Small intestine (tissue), 7 donors: ENCODE results near the gene HNRNPR. TPM values are rescaled to one million over a fixed set of nuclear protein-coding genes. Genes with fewer than 3 reads are reported as not detected.
"Not testable (repeated sequence)": the region's sequence is repeated elsewhere in the genome, so short reads cannot be mapped to it uniquely, and the experiment has no call there.

Experiments
- DNase-seq, 2 donors: peaks; one replicate each; pipeline versions ENCODE4 v3.0.0 to v3.0.0-alpha.2; 2013
- FAIRE-seq: peaks from 2 replicates; lab custom pipeline; 2012; peaks lifted over from hg19 to GRCh38; lab: Jason Lieb, UNC
- H3K27ac ChIP-seq, 3 donors: one replicate each; pipeline ENCODE4 v1.5.1; 2013; ENCODE audit warnings: low read length in 2 of 3, mild to moderate bottlenecking in 2 of 3, control low read depth in 1 of 3, inconsistent platforms in 1 of 3, low read depth in 1 of 3, moderate library complexity in 1 of 3
- H3K27me3 ChIP-seq, 3 donors: one replicate each; pipeline ENCODE4 v1.6.1; 2013; ENCODE audit warnings: low read length in 3 of 3, inconsistent platforms in 1 of 3; ENCODE audit not compliant: control insufficient read depth in 3 of 3, insufficient read depth in 3 of 3
- H3K36me3 ChIP-seq, 3 donors: one replicate each; pipeline ENCODE4 v1.6.1; 2013; ENCODE audit warnings: low read length in 3 of 3, inconsistent platforms in 1 of 3, low read depth in 1 of 3, mild to moderate bottlenecking in 1 of 3, moderate library complexity in 1 of 3; ENCODE audit not compliant: control insufficient read depth in 3 of 3, insufficient read depth in 2 of 3
- H3K4me1 ChIP-seq, 3 donors: one replicate each; pipeline ENCODE4 v1.6.1; 2013; ENCODE audit warnings: low read length in 2 of 3, inconsistent platforms in 1 of 3, low read depth in 1 of 3, mild to moderate bottlenecking in 1 of 3, moderate library complexity in 1 of 3; ENCODE audit not compliant: control insufficient read depth in 3 of 3, insufficient read depth in 2 of 3
- H3K4me3 ChIP-seq, 3 donors: one replicate each; pipeline ENCODE4 v1.5.1; 2013; ENCODE audit warnings: low read length in 3 of 3, control low read depth in 1 of 3, inconsistent platforms in 1 of 3, low read depth in 1 of 3, mild to moderate bottlenecking in 1 of 3, moderate library complexity in 1 of 3
- H3K9me3 ChIP-seq, 2 donors: one replicate each; pipeline ENCODE4 v1.6.1; 2013; ENCODE audit warnings: low read depth in 1 of 2, low read length in 1 of 2; ENCODE audit not compliant: control insufficient read depth in 2 of 2, insufficient read depth in 1 of 2
- WGBS, 3 donors: extraction: QIAGEN DNeasy Blood & Tissue Kit; methylation state at CpG; one replicate each; pipeline ENCODE4 v1.1.7; 2013; 5-methylcytosine and 5-hydroxymethylcytosine counted together
- polyA plus RNA-seq, 4 donors: library from polyadenylated mRNA; stranded (reverse) in 3 of 4; unstranded in 1 of 4; fragments of 200-250 nt in 3 of 4; fragments of 120-200 nt in 1 of 4; gene quantifications; one replicate each; pipeline versions ENCODE4 v1.2.1 to v1.2.3, GENCODE V29; 2013
- donor health status: healthy with polysubstance abuse.
- donor health status: control.
- donor health status: control.
- donor health status: Bipolar disorder and iron deficiency.
- donor health status: healthy.

HNRNPR gene
- polyA plus RNA-seq, 4 donors = 47.8 to 148 (median 78.2) TPM

DNA sequence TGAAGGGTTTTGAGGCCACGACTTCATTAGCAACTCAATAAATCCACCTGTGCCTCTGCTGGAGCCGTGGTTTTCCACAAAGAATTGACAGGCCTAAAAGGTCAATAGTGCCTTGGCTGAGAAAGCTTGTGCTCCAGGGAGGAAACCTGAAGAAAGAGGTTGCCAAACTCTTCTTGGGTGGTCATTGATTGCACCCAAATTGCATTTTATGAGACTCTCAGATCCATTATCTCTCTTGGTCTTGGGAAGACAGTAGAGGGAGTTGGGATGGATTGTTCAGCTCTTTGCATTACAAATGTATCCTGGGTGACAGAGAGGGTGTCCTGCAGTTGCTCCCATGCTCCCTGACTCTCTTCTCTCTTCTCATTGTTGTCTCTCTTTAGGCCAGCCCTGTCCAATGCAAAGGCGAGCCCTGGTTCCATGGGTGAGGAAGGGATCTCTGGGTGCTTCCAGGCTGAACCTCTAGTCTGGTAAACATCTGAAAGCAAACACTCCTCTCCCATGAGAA is 80.7 kb downstream of the HNRNPR start:
- Histone ChIP-seq H3K36me3 (no peaks in the 10 kb centered on the region), H3K27me3 (no peaks in the 10 kb centered on the region), H3K27ac (no peak overlapping the region), H3K4me3 (no peak overlapping the region), H3K4me1 (peaks cover 0 to 1% (median 0%) of the 10 kb centered on the region in 3 donors), H3K9me3 (no peaks in the 10 kb centered on the region)
- DNase-seq = no peak
- no peak for FAIRE-seq
- 67 to 83% (median 82%) methylated on average over 3 of the region's 3 CpGs for WGBS, 3 donors

DNA sequence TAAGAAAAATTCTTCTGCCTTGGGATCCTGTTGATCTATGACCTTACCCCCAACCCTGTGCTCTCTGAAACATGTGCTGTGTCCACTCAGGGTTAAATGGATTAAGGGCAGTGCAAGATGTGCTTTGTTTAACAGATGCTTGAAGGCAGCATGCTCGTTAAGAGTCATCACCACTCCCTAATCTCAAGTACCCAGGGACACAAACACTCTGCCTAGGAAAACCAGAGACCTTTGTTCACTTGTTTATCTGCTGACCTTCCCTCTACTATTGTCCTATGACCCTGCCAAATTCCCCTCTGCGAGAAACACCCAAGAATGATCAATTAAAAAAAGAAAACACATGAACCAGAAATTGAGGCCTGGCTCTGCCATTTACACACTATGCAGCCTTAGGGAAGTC is 86.0 kb downstream of the HNRNPR start:
- WGBS, 3 donors = 25 to 36% (median 30%) methylated on average over 1 to 2 of the region's 2 CpGs
- H3K27me3 ChIP-seq, DNase-seq, FAIRE-seq, H3K4me1 ChIP-seq, H3K36me3 ChIP-seq, H3K4me3 ChIP-seq, H3K9me3 ChIP-seq: not testable (repeated sequence)
- H3K27ac ChIP-seq = peak overlapping the region in 1 of 3 donors; percentile 30

DNA sequence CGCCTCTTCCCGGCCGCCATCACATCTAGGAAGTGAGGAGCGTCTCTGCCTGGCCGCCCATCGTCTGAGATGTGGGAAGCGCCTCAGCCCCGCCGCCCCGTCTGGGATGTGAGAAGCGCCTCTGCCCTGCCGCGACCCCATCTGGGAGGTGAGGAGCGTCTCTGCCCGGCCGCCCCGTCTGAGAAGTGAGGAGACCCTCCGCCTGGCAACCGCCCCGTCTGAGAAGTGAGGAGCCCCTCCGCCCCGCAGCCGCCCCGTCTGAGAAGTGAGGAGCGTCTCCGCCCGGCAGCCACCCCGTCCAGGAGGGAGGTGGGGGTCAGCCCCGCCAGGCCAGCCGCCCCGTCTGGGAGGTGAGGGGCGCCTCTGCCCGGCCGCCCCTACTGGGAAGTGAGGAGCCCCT is 86.7 kb downstream of the HNRNPR start:
- 94 to 96% (median 95%) methylated on average over 12 to 34 of the region's 34 CpGs for WGBS, 3 donors
- not testable (repeated sequence) for H3K36me3 ChIP-seq

More for the DNA sequence above, 86.7 kb downstream of the HNRNPR start:
- H3K4me3 ChIP-seq, FAIRE-seq, H3K4me1 ChIP-seq, H3K9me3 ChIP-seq, DNase-seq, H3K27ac ChIP-seq, H3K27me3 ChIP-seq: not testable (repeated sequence)

Other genes with a start within 250 kb of the HNRNPR start
- 10 to 100 TPM; 14.1 to 22.0 (median 19.5) TPM for gene LUZP1, start 175.4 kb downstream of the HNRNPR start, polyA plus RNA-seq
- gene HTR1D, start 126.8 kb downstream of the HNRNPR start, polyA plus RNA-seq = 10 to 100 TPM in 1 of 4 donors, 1 to 10 TPM in 2, under 1 TPM in 1; 0.21 to 11.3 (median 6.2) TPM
- gene ZNF436, start 25.6 kb upstream of the HNRNPR start, polyA plus RNA-seq = 10 to 100 TPM in 1 of 4 donors, 1 to 10 TPM in 3; 3.8 to 20.6 (median 4.5) TPM
- gene TCEA3, start 80.5 kb upstream of the HNRNPR start, polyA plus RNA-seq = 10 to 100 TPM; 20.5 to 55.2 (median 32.4) TPM
- 10 to 100 TPM in 1 of 4 donors, 1 to 10 TPM in 3; 1.9 to 14.6 (median 5.4) TPM for gene ASAP3, start 139.9 kb upstream of the HNRNPR start, polyA plus RNA-seq
- 1 to 10 TPM; 1.9 to 4.0 (median 2.5) TPM for gene E2F2, start 186.9 kb upstream of the HNRNPR start, polyA plus RNA-seq
- 100 to 1,000 TPM in 3 of 4 donors, 10 to 100 TPM in 1; 78.1 to 157 (median 125) TPM for gene ID3, start 215.2 kb upstream of the HNRNPR start, polyA plus RNA-seq